IMR-90 (cell line): Measurements from ENCODE around the gene KCTD4. TPM values are rescaled to one million over a fixed set of nuclear protein-coding genes. Genes with fewer than 3 reads are reported as not detected.

ENCODE experiments used
- ATAC-seq: fragments of 200-7000 bp; cut with Tn5 transposase; 2 replicates; pipeline ENCODE4 v1.9.1; 2020; ENCODE audit warnings: low read depth, mild to moderate bottlenecking, moderate library complexity
- BruUV-seq: library from RNA; stranded (reverse); fragments of 400-500 nt; replicated peaks from 2 replicates; lab custom pipeline; 2021; lab: Mats Ljungman, UMichigan
- CTCF ChIA-PET: fragments of 300-600 bp; formaldehyde crosslinking; extraction: SDS; loops from one replicate; lab custom pipeline; 2021; ENCODE audit warnings: antibody characterized with exemption; lab: Yijun Ruan, JAX
- POLR2A ChIA-PET: fragments of 300-600 bp; sonication (Branson Sonifier 250); formaldehyde crosslinking; loops from one replicate; lab custom pipeline; 2022; ENCODE audit warnings: antibody characterized with exemption; ENCODE audit not compliant: unreplicated experiment; lab: Charles Lee
- DNase-seq: peaks from one replicate; pipeline ENCODE4 v3.0.0; 2013
- H2AFZ ChIP-seq: replicated peaks from 2 replicates; pipeline ENCODE3; 2013; ENCODE audit warnings: low read length, mild to moderate bottlenecking; ENCODE audit not compliant: poor library complexity
- H2AK5ac ChIP-seq: 2 replicates; pipeline ENCODE4 v1.6.1; 2013; ENCODE audit warnings: low read depth, low read length, inconsistent platforms
- H2AK9ac ChIP-seq: replicated peaks from 2 replicates; pipeline ENCODE3; 2013; ENCODE audit warnings: mild to moderate bottlenecking, low read depth, low read length, moderate library complexity; ENCODE audit not compliant: poor library complexity
- H2BK120ac ChIP-seq: 2 replicates; pipeline ENCODE4 v1.6.1; 2013; ENCODE audit warnings: low read depth, low read length, inconsistent platforms
- H2BK15ac ChIP-seq: 3 replicates; pipeline ENCODE4 v1.6.1; 2013; ENCODE audit warnings: low read depth, low read length, inconsistent platforms
- H2BK20ac ChIP-seq: 2 replicates; pipeline ENCODE4 v1.6.1; 2013; ENCODE audit warnings: low read depth, mild to moderate bottlenecking, inconsistent platforms, low read length, moderate library complexity
- H2BK5ac ChIP-seq: 2 replicates; pipeline ENCODE4 v1.6.1; 2013; ENCODE audit warnings: mild to moderate bottlenecking, low read depth, low read length, inconsistent platforms; ENCODE audit not compliant: poor library complexity, severe bottlenecking
- H3K14ac ChIP-seq: replicated peaks from 2 replicates; pipeline ENCODE4 v1.6.1; 2013; ENCODE audit warnings: low read depth, low read length, inconsistent platforms
- H3K18ac ChIP-seq: 2 replicates; pipeline ENCODE4 v1.6.1; 2013; ENCODE audit warnings: low read depth, low read length, control low read depth
- H3K23ac ChIP-seq: 2 replicates; pipeline ENCODE4 v1.6.1; 2013; ENCODE audit warnings: low read depth, low read length, inconsistent platforms
- H3K27ac ChIP-seq: 2 replicates; pipeline ENCODE4 v1.5.1; 2013; ENCODE audit warnings: mild to moderate bottlenecking, control low read depth, low read length; ENCODE audit not compliant: insufficient read depth
- H3K27me3 ChIP-seq: 2 replicates; pipeline ENCODE4 v1.6.1; 2013; ENCODE audit warnings: low read length; ENCODE audit not compliant: control insufficient read depth, insufficient read depth
- H3K36me3 ChIP-seq: 2 replicates; pipeline ENCODE4 v1.6.1; 2013; ENCODE audit warnings: low read length, mixed read lengths; ENCODE audit not compliant: control insufficient read depth, insufficient read depth
- H3K4ac ChIP-seq: 2 replicates; pipeline ENCODE4 v1.6.1; 2013; ENCODE audit warnings: low read depth, low read length, inconsistent platforms
- H3K4me1 ChIP-seq: 2 replicates; pipeline ENCODE4 v1.6.1; 2013; ENCODE audit warnings: low read length, mixed read lengths; ENCODE audit not compliant: control insufficient read depth, insufficient read depth
- H3K4me2 ChIP-seq: 2 replicates; pipeline ENCODE4 v1.6.1; 2013; ENCODE audit warnings: low read depth, mild to moderate bottlenecking, control low read depth, low read length, moderate library complexity
- H3K4me3 ChIP-seq: 2 replicates; pipeline ENCODE4 v1.5.1; 2013; ENCODE audit warnings: low read depth, mild to moderate bottlenecking, control low read depth, low read length, moderate library complexity; ENCODE audit not compliant: insufficient read depth
- H3K56ac ChIP-seq: 2 replicates; pipeline ENCODE4 v1.6.1; 2013; ENCODE audit warnings: low read length, inconsistent platforms; ENCODE audit not compliant: insufficient read depth; ENCODE audit errors: extremely low read depth
- H3K79me1 ChIP-seq, 2 experiments: 2 replicates each; pipeline ENCODE4 v1.6.1; 2013; ENCODE audit warnings: low read length in 2 of 2, inconsistent platforms in 1 of 2, low read depth in 1 of 2
- H3K9ac ChIP-seq: 2 replicates; pipeline ENCODE4 v1.6.1; 2013; ENCODE audit warnings: low read depth, low read length, control low read depth
- H3K9me1 ChIP-seq: 2 replicates; pipeline ENCODE4 v1.6.1; 2013; ENCODE audit warnings: low read length, inconsistent platforms; ENCODE audit not compliant: insufficient read depth
- H3K9me3 ChIP-seq: 2 replicates; pipeline ENCODE4 v1.6.1; 2013; ENCODE audit warnings: low read length; ENCODE audit not compliant: control insufficient read depth, insufficient read depth
- H4K20me1 ChIP-seq: 2 replicates; pipeline ENCODE4 v1.6.1; 2013; ENCODE audit warnings: low read length, inconsistent platforms; ENCODE audit not compliant: insufficient read depth
- H4K5ac ChIP-seq: 2 replicates; pipeline ENCODE4 v1.6.1; 2013; ENCODE audit warnings: mild to moderate bottlenecking, low read depth, low read length, control low read depth
- H4K8ac ChIP-seq, 2 experiments: 2 replicates each; pipeline ENCODE4 v1.6.1; 2013; ENCODE audit warnings: low read depth in 2 of 2, low read length in 2 of 2, control low read depth in 1 of 2, inconsistent platforms in 1 of 2
- H4K91ac ChIP-seq: 2 replicates; pipeline ENCODE4 v1.6.1; 2013; ENCODE audit warnings: low read depth, low read length, inconsistent platforms; ENCODE audit not compliant: insufficient read depth
- CEBPB ChIP-seq: IDR thresholded peaks from 2 replicates; pipeline ENCODE4 v1.6.1; 2012; ENCODE audit warnings: low read depth, low read length, improper control_type of control experiment
- CHD1 ChIP-seq: IDR thresholded peaks from 2 replicates; pipeline ENCODE4 v1.6.1; 2012; ENCODE audit warnings: low read depth, low read length, improper control_type of control experiment
- CTCF ChIP-seq: conservative IDR thresholded peaks from 2 replicates; pipeline ENCODE4 v1.5.1; 2012; ENCODE audit warnings: mild to moderate bottlenecking, low read depth, low read length, improper control_type of control experiment
- ELK1 ChIP-seq: fragments of 150-350 bp; IDR thresholded peaks from 2 replicates; pipeline ENCODE4 v1.6.1; 2016; ENCODE audit warnings: low read depth, mild to moderate bottlenecking, low read length, moderate library complexity, borderline replicate concordance
- FOS ChIP-seq: fragments of 150-350 bp; IDR thresholded peaks from 2 replicates; pipeline ENCODE4 v1.6.1; 2016; ENCODE audit warnings: low read depth, low read length
- MAFK ChIP-seq: IDR thresholded peaks from 2 replicates; pipeline ENCODE4 v1.6.1; 2012; ENCODE audit warnings: low read depth, low read length, improper control_type of control experiment
- MAZ ChIP-seq: IDR thresholded peaks from 2 replicates; pipeline ENCODE4 v1.6.1; 2012; ENCODE audit warnings: low read depth, mild to moderate bottlenecking, low read length, improper control_type of control experiment, moderate library complexity, borderline replicate concordance
- RCOR1 ChIP-seq: IDR thresholded peaks from 2 replicates; pipeline ENCODE4 v1.6.1; 2012; ENCODE audit warnings: mild to moderate bottlenecking, low read length, improper control_type of control experiment; ENCODE audit not compliant: insufficient replicate concordance
- RFX5 ChIP-seq: IDR thresholded peaks from 2 replicates; pipeline ENCODE4 v1.8.0; 2012; ENCODE audit warnings: low read depth, mild to moderate bottlenecking, low read length, moderate library complexity
- SMC3 ChIP-seq: fragments of 150-350 bp; IDR thresholded peaks from 2 replicates; pipeline ENCODE4 v1.6.1; 2016; ENCODE audit warnings: low read depth, mild to moderate bottlenecking, antibody characterized with exemption, low read length, moderate library complexity
- USF2 ChIP-seq: fragments of 150-350 bp; IDR thresholded peaks from 2 replicates; pipeline ENCODE4 v1.6.1; 2017; ENCODE audit warnings: mild to moderate bottlenecking, antibody characterized with exemption, low read length, low read depth
- WGBS, 2 experiments: methylation state at CpG; one replicate each; pipeline versions ENCODE4 v1.1.5 to v1.1.7; 2013; ENCODE audit warnings: missing lambda C conversion rate in 2 of 2; ENCODE audit not compliant: insufficient read length in 1 of 2; ENCODE audit errors: extremely low coverage in 2 of 2; 5-methylcytosine and 5-hydroxymethylcytosine counted together
- dilution Hi-C: fragments of 300-500 bp; cut with HindIII; formaldehyde crosslinking; loops from one replicate; pipeline ENCODE4 v1.14.3; 2018; ENCODE audit warnings: low sequenced_read_pairs; ENCODE audit not compliant: unreplicated experiment
- in situ Hi-C: fragments of 300-500 bp; cut with MboI; formaldehyde crosslinking; loops from 3 replicates; pipeline ENCODE4 v1.14.3; 2019; ENCODE audit warnings: low sequenced_read_pairs, inconsistent platforms, mixed read lengths
- intact Hi-C: fragments of 100-400 bp; cut with micrococcal nuclease; formaldehyde crosslinking; loops from 2 replicates; pipeline ENCODE4 v1.10.0; 2022
- polyA plus RNA-seq, 3 experiments: library from polyadenylated mRNA; depleted of rRNA; stranded (reverse); fragments of >200 nt; gene quantifications; 2 replicates each; pipeline ENCODE4 v1.2.3, GENCODE V29; 2012; ENCODE audit warnings: low replicate concordance in 1 of 3
- total RNA-seq: library from RNA; depleted of rRNA; stranded (reverse); fragments of >200 nt; gene quantifications from 2 replicates; pipeline ENCODE4 v1.2.3, GENCODE V29; 2012

The KCTD4 gene
- total and polyA plus RNA-seq, 2 of the 4 experiments (the other 2 are of a cell fraction), result 0.53 to 0.72 TPM

- dilution Hi-C loops, result no loop called here
- ChIA-PET CTCF (interaction anchor here (0.6 to 0.7 kb wide), 2 partner anchors 121 to 499 kb away, joined by 3 read pairs; no protein-coding TSS in a partner anchor), POLR2A (no interaction called here)
- Histone ChIP-seq H2BK5ac (no peak overlapping the region), H3K18ac (no peak overlapping the region), H3K4me2 (no peak overlapping the region), H3K9me3 (no peaks in the 10 kb centered on the region), H2AK9ac (no peak overlapping the region), H3K27ac (no peak overlapping the region), H2BK20ac (no peak overlapping the region), H4K91ac (no peak overlapping the region), H3K9me1 (0 out of 2 replicates have a peak, but pooled peaks cover 2% of the 10 kb centered on the region), H3K9ac (no peak overlapping the region), H2BK120ac (no peak overlapping the region), H3K36me3 (peaks cover 2% of the 10 kb centered on the region), H3K4ac (no peak overlapping the region), H3K27me3 (no peaks in the 10 kb centered on the region), H2AK5ac (no peak overlapping the region), H2BK15ac (no peak overlapping the region), H4K20me1 (no peaks in the 10 kb centered on the region), H4K5ac (no peak overlapping the region), H3K23ac (no peak overlapping the region), H4K8ac (no peak overlapping the region), H3K14ac (no peak overlapping the region), H3K79me1 (peaks cover 29 to 33% of the 10 kb centered on the region in 2 experiments), H2AFZ (no peak overlapping the region), H3K4me1 (peaks cover 2% of the 10 kb centered on the region; the same call in 1 of the 2 replicates), H3K4me3 (no peak overlapping the region), H3K56ac (no peak overlapping the region)
- ATAC-seq (no peak), DNase-seq (no peak)
- no CpG with 5 or more reads among the region's 1 CpG for WGBS, 2 experiments
- BruUV-seq, result no TSS peak
- in situ Hi-C loops, result no loop called here
- TF ChIP-seq ELK1, result no peak
- TF ChIP-seq FOS, result no peak
- TF ChIP-seq MAZ, result no peak
- TF ChIP-seq CTCF, result no peak
- TF ChIP-seq MAFK, result no peak
- no peak for TF ChIP-seq CEBPB
- no peak for TF ChIP-seq USF2
- no peak for TF ChIP-seq RCOR1
- no peak for TF ChIP-seq RFX5
- no peak for TF ChIP-seq SMC3
- no peak for TF ChIP-seq CHD1
- intact Hi-C loops, result no loop called here
Observed at GRCh38 chr13:45218689-45219088, 17.8 kb upstream of the KCTD4 start.
